NCI-H345 treated with DMSO at 0.1 percent for 48 hours (cell line): ENCODE measurements around the gene ARMC2.
"Not testable (repeated sequence)": the region's sequence is repeated elsewhere in the genome, so short reads cannot be mapped to it uniquely, and the experiment has no call there.

ENCODE experiments used
- DNase-seq: peaks from one replicate; lab custom pipeline; 2025; ENCODE audit not compliant: unreplicated experiment; lab: John Stamatoyannopoulos, UW

ARMC2 gene

GRCh38 chr6:108904741-108905140 lies 56.5 kb downstream of the ARMC2 start:
- no peak for DNase-seq

DNA sequence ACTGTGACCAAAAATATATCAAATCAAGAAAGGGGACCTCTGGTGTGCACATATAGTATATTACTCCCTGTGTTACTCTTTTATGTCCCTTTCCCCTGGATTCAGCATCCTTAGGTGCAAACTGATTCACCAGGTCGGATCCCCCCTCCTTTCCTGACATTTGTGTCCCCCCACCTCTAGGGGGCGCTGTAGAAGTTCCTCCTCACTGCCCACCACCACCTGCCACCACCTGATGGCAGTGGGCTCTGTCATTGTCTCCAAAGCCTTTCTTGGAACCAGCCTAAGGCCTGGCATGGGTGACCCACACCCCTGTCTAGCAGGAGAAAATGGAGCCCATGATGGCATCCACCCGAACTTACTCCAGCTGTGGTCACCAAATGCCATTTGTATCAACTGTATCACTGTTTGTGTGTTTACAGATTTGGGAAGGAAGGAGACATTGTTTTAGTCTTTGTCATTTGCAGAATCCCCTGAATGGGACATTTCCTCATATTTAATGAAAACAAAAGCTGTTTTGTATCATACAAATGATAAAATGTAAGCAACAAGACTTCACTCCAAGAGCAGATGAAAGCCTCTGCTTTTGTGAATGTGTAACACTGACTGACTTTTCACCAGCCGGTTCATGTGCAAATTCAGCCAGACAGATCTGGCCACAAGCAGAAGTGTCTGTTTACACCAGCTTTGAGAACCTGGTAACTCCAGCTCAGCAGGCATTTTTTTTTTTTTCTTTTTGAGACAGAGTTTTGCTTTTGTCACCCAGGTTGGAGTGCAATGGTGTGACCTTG lies 66.2 kb downstream of the ARMC2 start:
- DNase-seq, result no peak

- DNase-seq, result no peak
Measured at GRCh38 chr6:108915258-108915657, 67.0 kb downstream of the ARMC2 start.

DNA sequence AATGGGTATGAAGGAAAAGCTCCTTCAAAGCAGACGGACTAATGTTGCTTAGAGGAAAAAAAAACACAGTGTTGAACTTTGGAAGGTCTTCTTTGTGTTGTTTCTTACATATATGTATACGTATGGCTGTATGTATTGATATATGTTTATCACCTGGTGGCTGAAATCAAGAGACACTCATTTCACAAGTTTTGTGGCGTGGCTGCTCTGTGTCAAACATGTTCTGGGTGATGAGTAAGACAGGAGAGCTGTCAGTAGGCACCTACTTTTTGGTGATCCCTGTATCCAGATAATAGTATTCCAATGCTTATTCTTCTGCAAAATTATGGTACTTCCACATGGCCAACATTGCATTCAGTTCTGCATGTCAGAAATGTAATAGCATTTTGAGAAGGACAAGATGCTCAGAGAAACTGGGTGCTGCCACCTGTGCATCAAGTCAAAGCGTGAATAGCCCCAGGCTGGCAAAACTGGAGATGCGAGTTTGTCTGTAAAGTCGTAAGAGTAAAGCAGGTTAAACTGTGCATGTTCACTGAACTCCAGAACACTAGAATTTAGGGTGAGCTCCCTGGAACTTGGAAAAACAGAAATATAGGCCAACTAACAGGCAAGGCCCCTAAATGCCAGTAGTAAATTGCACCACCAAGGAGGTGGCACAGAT lies 67.9 kb downstream of the ARMC2 start:
- no peak for DNase-seq

DNA sequence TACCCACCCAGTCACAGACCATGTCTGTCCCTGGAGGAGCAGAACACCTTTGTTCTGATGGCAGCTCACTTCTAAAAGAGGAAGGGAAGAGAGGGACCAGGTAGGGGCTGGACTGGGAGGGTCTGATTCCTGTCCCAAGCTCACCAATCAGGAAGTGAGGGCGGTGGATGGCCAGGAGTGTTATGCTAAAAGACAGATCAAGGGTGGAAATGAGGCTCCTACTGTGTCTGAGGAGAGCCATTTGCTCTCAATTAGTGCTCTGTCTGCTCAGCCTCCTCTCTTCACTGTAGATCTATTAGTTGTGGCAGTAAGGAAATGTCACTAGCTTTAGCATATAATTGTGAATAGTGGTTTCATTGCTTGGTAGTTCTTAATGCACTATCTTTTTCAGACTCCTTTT lies 72.5 kb downstream of the ARMC2 start:
- no peak for DNase-seq

GRCh38 chr6:108921547-108922361 lies 73.5 kb downstream of the ARMC2 start:
- DNase-seq, result no peak

- no peak for DNase-seq
Measured at GRCh38 chr6:108922499-108922898, 74.3 kb downstream of the ARMC2 start.

DNA sequence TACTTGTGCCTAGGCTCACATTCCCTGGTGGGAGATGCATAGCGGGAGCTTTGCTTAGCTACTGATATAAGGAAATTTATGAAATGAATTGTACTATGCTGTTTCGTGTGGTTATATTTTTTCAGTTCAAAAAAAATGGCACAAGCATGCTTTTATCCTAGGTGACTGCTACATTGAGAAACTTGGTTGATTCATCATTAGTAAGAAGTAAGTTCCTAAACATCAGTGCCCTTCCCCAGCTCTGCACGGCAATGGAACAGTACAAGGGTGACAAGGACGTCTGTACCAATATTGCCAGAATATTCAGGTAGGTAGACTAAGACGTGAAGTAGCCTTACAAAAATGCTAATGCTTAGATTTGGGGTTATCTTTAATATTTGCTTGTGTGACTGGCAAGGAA lies 79.7 kb downstream of the ARMC2 start:
- no peak for DNase-seq

DNA sequence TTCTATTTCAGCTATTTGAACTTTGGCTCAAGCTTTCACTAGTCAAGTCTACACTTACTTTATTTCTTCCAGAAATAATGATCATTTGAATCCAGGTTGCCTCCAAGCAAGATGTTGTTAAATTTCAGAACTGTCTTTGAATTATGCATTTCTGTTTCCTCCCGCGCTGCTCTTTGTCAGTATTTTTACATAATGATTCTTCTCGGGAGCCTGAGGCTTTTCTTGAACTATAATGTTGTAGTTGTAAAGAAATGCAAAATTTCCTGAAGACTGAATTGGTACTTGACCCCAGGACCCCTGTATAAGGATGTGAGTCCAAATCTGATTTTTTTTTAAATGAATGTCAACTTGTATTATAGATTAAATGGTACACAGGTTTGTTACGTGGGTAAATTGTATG lies 80.4 kb downstream of the ARMC2 start:
- no peak for DNase-seq

- not testable (repeated sequence) for DNase-seq
Measured at GRCh38 chr6:108931090-108931489, 82.9 kb downstream of the ARMC2 start.

- DNase-seq, result no peak
Measured at GRCh38 chr6:108937170-108937569, 88.9 kb downstream of the ARMC2 start.

DNA sequence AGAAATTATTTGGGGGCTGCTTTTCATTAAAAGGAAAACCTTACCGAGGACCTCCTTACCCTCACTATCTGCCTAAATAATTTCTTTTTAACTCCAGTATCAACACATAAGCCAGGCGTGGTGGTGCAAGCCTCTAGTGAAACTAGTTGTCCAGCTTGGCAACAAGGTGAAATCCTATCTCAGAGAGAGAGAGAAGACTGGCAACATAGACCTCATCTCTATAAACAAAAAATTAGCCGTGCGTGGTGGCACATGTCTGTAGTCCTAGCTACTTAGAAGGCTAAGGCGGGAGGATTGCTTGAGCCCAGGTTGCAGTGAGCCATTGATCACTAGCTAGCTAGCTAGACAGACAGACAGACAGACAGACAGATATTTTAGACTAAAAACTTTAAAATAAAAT lies 92.5 kb downstream of the ARMC2 start:
- DNase-seq, result no peak

GRCh38 chr6:108941281-108941680 lies 93.1 kb downstream of the ARMC2 start:
- DNase-seq, result no peak

GRCh38 chr6:108941859-108942258 lies 93.6 kb downstream of the ARMC2 start:
- no peak for DNase-seq

- no peak for DNase-seq
Measured at GRCh38 chr6:108942556-108943492, 94.6 kb downstream of the ARMC2 start.

DNA sequence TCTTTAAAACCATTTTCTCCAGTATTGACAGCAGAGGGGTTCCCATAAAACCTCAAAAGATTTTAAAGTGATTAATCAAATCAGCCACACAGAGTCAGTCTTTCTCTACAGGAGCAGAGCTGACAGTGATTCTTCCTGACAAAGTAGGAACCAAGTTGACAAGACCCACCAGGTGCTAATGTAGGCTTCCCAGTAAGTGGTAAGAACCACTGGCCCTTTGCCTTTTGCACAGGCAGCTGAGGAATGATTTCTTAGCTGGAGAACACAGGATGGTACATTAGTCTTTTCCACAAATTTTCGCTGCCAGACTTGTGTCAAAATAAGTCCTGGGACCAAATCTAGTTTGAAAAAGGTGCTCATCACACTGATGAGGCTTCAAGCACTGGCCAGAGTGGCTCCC lies 95.8 kb downstream of the ARMC2 start:
- no peak for DNase-seq

GRCh38 chr6:108944707-108945680 lies 96.8 kb downstream of the ARMC2 start:
- no peak for DNase-seq

DNA sequence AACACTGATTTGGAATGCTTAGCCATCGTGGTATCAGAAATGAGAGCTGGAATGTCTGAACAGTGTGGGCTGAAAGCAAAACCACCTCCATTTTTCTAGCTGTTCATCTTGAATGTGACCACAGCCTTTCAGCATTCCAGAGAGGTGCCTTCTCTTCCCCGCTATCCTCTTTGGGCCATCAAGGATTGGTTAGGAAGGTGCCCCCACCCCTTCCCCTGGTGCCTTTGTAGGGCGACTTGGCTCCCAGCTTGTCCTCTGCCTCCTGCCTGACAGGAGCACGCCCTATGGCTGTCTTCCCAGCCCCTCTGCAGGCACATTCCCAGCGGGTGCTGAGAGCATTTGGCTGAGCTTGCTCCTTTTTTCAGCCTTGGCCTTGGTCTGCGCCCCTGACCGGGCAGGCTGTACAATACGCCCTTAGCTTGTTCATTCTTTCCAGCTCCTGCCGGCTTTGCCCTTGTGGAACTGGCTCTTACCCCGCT lies 97.5 kb downstream of the ARMC2 start:
- no peak for DNase-seq

DNA sequence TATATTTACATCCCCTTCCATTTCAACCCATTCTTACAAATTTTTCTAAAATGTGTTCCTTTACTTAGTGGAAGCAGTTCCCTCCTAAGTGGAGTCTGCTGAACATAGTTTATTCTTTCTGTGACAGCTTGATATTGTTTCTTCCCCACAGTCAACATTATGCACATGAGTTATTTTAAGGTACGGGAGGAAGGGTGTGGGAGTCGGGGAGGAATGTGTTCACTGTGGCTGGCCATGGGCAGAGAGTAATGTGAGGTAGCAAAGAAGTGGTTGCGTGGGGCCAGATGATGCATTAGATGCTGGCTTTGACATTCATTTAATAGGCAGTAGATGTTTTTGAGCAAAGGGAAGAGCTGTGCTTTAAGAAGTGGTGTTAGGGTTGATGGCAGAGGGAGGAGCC lies 98.5 kb downstream of the ARMC2 start:
- no peak for DNase-seq
